GM19193 (cell line): ENCODE measurements around the gene ATG4C.

Source experiments
- POLR2A ChIP-seq: IDR thresholded peaks from 4 replicates; pipeline ENCODE4 v1.6.1; 2011; ENCODE audit not compliant: insufficient read depth, insufficient read length; ENCODE audit errors: extremely low read depth

The ATG4C gene

GRCh38 chr1:62887799-62888507, 104.0 kb downstream of the ATG4C start:
- TF ChIP-seq POLR2A: no peak

DNA sequence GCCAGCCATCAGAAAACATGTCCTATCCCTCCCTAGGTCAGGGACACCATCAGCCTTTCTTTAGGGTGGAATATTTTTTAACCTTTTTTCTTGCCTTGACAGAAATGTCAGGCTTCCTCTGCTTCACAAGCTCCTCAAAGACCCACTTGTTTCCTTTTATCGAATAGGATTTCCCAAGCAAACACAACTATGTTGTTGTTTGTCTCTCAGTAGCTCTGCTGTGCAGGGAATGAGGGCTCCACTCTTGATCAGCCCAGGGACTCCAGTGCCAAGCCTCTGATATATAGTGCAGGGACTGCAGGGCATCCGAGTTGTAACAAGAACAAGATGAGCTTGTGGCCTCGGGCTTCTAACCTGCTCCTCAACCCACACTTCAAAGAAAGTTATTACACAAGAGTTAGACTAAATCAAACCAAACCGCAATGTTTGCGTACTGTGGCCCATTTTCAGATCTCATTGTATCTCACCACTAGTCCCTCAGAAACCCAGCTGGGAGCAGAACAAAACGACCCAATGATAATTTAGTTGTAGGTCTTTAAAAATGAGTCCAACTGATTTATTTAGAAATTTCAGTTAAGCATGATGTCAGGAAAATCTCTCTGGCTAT, 108.1 kb downstream of the ATG4C start:
- no peak for TF ChIP-seq POLR2A

GRCh38 chr1:62897788-62898187, 113.9 kb downstream of the ATG4C start:
- TF ChIP-seq POLR2A: no peak

DNA sequence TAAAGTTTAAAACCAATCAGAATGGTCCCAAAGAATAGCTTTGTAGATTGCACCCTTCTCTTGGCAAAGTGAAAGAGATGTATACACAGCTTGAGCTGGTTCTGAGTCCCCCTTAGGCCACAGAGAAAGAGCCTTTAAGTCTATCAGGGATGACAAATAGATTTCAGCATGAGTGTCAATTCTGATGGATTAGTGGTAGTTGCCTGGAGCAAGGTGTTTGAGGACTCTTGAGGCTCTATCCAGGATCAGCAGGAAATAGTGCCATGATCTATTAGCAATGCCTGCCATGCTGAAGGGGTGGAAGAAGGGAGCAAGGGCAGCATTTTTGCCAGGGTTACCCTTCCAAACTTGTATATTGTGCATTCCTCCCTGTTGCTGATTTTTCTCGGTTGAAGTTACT, 116.6 kb downstream of the ATG4C start:
- no peak for TF ChIP-seq POLR2A

DNA sequence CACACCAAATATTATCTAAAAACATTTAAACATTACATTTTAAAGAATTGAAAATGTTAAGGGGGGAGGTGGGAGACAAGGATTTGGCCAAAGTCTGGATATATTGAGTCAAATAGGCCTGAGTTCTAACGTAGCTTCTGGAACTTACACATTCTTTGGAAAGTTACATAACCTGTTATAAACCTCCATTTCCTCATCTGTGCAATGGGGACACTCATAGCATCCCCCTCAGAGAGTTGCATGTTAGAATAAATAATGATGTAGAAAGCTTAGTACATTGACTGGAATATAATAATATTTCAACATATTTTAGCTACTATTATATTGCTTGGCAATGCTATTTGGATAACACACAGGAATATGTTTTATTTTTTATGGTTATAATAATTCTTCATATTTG, 117.7 kb downstream of the ATG4C start:
- no peak for TF ChIP-seq POLR2A

DNA sequence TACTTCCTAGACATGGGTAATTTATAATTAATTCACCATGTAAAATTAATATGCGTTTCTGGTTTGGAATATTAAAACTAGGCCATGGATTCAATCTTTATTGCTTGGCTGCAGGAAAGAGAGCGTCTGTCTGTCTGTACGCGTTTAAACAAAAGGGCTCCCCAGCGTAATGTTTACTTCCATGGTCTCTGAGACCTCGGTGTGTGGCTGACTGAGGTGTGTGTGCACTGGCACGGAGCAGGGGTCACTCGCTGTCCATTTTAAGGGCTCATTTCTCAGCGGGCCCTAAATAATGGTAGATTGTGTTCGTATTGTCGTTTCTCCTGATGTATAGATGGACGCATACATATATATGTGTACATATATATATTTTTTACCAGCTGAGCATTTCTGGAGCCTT, 119.6 kb downstream of the ATG4C start:
- TF ChIP-seq POLR2A: no peak

GRCh38 chr1:62903982-62904855, 120.3 kb downstream of the ATG4C start:
- no peak for TF ChIP-seq POLR2A

GRCh38 chr1:62904856-62905225, 120.9 kb downstream of the ATG4C start:
- TF ChIP-seq POLR2A: no peak

GRCh38 chr1:62905309-62905708, 121.4 kb downstream of the ATG4C start:
- no peak for TF ChIP-seq POLR2A

- TF ChIP-seq POLR2A: no peak
Observed at GRCh38 chr1:62905872-62906271, 121.9 kb downstream of the ATG4C start.

GRCh38 chr1:62906428-62906886, 122.5 kb downstream of the ATG4C start:
- no peak for TF ChIP-seq POLR2A

GRCh38 chr1:62908168-62908695, 124.3 kb downstream of the ATG4C start:
- TF ChIP-seq POLR2A: no peak

DNA sequence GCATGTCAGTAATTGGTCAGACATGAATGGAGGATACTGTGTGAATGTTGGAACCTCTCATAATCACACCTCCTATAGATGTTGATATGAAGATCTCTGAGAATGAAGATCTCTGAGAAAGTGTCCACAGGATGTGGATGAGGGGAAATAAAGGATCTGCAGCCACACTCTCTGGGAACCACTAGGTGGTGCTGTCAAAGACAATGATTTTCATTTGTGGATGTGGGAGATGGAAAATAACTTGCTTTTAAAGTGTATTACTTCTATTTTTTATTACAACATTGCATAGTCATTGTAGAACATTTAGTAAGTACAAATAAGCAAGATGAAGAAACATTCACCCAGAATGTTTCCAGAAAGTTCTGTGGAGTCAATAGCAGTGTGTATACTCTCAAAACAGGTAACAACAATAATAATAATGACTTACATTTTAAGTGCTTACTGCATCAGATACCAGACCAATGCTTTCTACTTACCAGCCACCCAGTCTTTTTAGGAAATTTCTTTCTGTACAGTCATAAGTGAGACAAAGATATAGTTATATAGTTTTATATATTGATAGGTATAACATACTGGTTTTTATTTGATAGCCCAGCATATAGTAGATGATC, 128.2 kb downstream of the ATG4C start:
- no peak for TF ChIP-seq POLR2A
